PC-9 (cell line): ENCODE results near the gene ARPC1B.

Source experiments
- EZH2 ChIP-seq: fragments of 200-600 bp; sonication (generic); IDR thresholded peaks from 2 replicates; pipeline ENCODE4 v1.8.0; 2017; ENCODE audit warnings: antibody characterized with exemption, low read depth
- TF ChIP-seq, protein P1 (sequence below): fragments of 200-600 bp; sonication (generic); conservative IDR thresholded peaks from 2 replicates; pipeline ENCODE4 v1.6.1; 2017; ENCODE audit warnings: mixed run types, antibody characterized with exemption, mild to moderate bottlenecking, moderate library complexity

DNA sequence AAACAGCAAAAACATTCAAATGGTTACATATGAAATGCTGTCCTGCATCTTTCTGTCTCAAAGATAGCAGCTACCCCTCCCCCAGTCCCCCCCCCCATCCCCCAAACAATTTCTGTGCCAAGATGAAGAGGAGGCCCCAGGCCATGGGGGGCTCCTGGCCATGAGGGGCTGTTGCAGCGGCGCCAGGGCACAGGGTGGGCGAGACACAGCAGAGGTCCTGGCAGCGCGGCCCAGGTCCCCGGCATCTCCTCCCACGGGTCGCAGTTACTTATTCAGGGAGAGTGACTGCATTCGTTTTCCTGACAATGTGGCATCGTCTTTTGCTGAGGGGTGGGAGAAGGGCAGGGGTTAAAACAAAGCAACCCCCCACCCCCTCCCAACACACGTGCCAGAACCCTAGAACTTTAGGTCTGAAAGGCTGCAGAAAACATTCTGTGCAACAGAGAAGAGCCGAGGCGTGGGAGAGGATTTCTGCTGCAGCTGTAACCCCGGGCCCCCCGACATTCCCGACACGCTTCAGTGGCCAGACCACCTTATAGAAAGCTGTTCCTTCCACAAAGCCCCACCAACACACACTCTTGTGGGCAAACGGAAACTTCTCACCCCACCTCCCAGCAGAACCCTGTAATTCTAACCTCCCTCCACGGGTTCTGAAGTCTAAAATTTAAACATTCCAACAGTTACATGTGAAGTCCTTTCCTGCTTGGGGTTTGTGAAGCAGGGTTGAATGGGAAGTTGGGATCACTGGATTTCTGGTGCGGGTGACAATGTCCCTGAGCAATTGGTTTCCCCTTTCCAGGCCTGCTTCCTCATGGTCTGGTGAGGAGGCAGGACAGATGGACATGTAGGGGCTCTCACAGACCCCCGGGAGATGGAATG, 22.1 kb downstream of the ARPC1B start:
- TF ChIP-seq, protein P1, sequence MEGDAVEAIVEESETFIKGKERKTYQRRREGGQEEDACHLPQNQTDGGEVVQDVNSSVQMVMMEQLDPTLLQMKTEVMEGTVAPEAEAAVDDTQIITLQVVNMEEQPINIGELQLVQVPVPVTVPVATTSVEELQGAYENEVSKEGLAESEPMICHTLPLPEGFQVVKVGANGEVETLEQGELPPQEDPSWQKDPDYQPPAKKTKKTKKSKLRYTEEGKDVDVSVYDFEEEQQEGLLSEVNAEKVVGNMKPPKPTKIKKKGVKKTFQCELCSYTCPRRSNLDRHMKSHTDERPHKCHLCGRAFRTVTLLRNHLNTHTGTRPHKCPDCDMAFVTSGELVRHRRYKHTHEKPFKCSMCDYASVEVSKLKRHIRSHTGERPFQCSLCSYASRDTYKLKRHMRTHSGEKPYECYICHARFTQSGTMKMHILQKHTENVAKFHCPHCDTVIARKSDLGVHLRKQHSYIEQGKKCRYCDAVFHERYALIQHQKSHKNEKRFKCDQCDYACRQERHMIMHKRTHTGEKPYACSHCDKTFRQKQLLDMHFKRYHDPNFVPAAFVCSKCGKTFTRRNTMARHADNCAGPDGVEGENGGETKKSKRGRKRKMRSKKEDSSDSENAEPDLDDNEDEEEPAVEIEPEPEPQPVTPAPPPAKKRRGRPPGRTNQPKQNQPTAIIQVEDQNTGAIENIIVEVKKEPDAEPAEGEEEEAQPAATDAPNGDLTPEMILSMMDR, result no peak
- TF ChIP-seq EZH2, result no peak
